Endothelial cell of umbilical vein (primary cell): ENCODE results near the gene CCDC121.

ENCODE experiments used
- CTCF ChIP-seq, 2 donors: IDR thresholded peaks; 1 replicate in 1 of 2; 2 replicates in 1 of 2; pipeline ENCODE4 v1.5.1; 2011; ENCODE audit warnings: low read length in 2 of 2, mild to moderate bottlenecking in 2 of 2, moderate library complexity in 2 of 2, control low read depth in 1 of 2, inconsistent platforms in 1 of 2, low read depth in 1 of 2; ENCODE audit not compliant: insufficient read depth in 1 of 2; ENCODE audit errors: extremely low read depth in 1 of 2
- EZH2 ChIP-seq: IDR thresholded peaks from 2 replicates; pipeline ENCODE4 v1.6.1; 2012; ENCODE audit warnings: borderline replicate concordance, low read depth, mild to moderate bottlenecking, moderate library complexity, low read length, inconsistent platforms; ENCODE audit not compliant: severe bottlenecking
- MYC ChIP-seq: IDR thresholded peaks from one replicate; pipeline ENCODE4 v1.6.1; 2011; ENCODE audit warnings: mild to moderate bottlenecking, low read depth, low read length

GRCh38 chr2:27647289-27647688 is 18.5 kb upstream of the CCDC121 start:
- TF ChIP-seq MYC (no peak), CTCF (IDR thresholded peaks at IDR 0.05; ENCODE audit: extremely low read depth in 1 of 2, insufficient read depth in 1 of 2, low read depth in 1 of 2, low read length in 2 of 2) (no peak), EZH2 (no peak)
